ENCODE data around the gene TTLL5. TPM values are rescaled to one million over a fixed set of nuclear protein-coding genes. Genes with fewer than 3 reads are reported as not detected.

TTLL5 gene
- total and polyA plus RNA-seq, 2 of the 13 experiments (the other 11 are each of a cell fraction or from before 2014, with no cell fraction given), result 11.8 to 18.8 TPM

DNA sequence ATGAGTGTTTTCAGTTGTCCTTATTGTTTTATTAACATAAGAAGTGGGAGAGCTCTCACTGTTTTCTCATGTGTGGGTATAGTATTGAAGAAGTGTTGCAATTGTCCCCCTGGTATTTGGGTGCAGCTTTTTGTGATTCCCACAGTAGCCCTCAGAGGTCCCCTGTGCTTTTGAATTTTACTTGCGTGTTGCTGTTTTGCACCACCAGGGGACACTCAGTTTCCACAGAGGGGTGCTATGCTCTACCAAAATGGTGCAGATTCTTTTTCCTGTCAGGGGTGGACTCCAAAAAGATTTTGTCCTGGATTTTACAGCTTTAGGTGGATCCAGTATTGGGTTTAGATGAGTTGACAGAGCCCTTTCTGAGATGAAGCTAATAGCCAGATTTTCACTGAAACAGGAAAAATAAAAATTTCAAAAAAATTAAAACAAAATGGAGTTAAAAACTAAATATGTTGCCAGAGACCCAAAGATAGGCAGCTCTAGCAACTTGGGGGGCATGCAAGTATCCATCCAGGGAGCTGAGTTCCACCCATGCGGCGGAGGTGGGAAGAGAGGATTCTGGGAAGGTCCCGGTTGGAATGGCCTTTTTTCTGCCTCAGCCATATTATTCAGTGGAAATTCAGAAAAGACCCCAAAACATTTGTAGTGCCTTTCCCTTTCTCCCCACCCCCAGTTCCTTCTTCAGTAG is 50.2 kb downstream of the TTLL5 start:
- H3K9me3 ChIP-seq (ENCODE audit: low read length), result no peaks in the 10 kb centered on the region
- no peak for FAIRE-seq
- no peak overlapping the region for H3K4me3 ChIP-seq (replicated peaks in 1 of 3; ENCODE audit: insufficient read depth in 1 of 3, low read depth in 2 of 3, low read length in 3 of 3)
- ChIA-PET POLR2A (interaction anchor here (0.7 to 1.0 kb wide), 2 partner anchors 18 to 272 kb away, joined by 3 read pairs; no protein-coding TSS in a partner anchor), CTCF (ENCODE audit: low intra/inter-chr PET ratio, low total read pairs) (interaction anchor here (0.6 to 1.4 kb wide), 2 partner anchors 173 to 269 kb away, joined by 3 to 4 read pairs; no protein-coding TSS in a partner anchor)
- in situ Hi-C loops (cut with HindIII; ENCODE audit: extremely low pct_ligation_motif_present, low pct_unique_long_range_greater_than_20kb) (loop anchor here (5.0 to 25.0 kb wide), 2 partner anchors 271 to 676 kb away; partner anchors contain the start of genes ESRRB and TGFB3), intact Hi-C loops (cut with micrococcal nuclease; ENCODE audit: unreplicated experiment) (loop anchor here (1.0 to 10.0 kb wide), 4 partner anchors 81 to 271 kb away; no protein-coding TSS in a partner anchor)
- H3K4me2 ChIP-seq (ENCODE audit: low read depth, low read length), result peak overlapping the region; percentile 66
- DNase-seq (ENCODE audit: low spot score), result peak; percentile 47
- H4K20me1 ChIP-seq (ENCODE audit: insufficient read depth, low read length), result no peaks in the 10 kb centered on the region
- peak; percentile 67 for ATAC-seq
- H2AFZ ChIP-seq (ENCODE audit: low read length), result no peak overlapping the region
- WGBS (ENCODE audit: low lambda C conversion rate), result 75% methylated on average over 4 of the region's 4 CpGs
- peaks cover 0 to 4% of the 10 kb centered on the region in 2 experiments; a peak in 2 of 5 replicates for H3K36me3 ChIP-seq (replicated peaks in 1 of 2; ENCODE audit: control insufficient read depth in 1 of 2, insufficient read depth in 2 of 2, low read length in 2 of 2)
- no peaks in the 10 kb centered on the region for H3K27me3 ChIP-seq (ENCODE audit: control insufficient read depth in 1 of 2, insufficient read depth in 2 of 2, low read length in 2 of 2)
- H3K79me2 ChIP-seq (ENCODE audit: insufficient read depth, low read length), result no peaks in the 10 kb centered on the region
- H3K9ac ChIP-seq (ENCODE audit: insufficient read depth, low read depth, low read length), result no peak overlapping the region
- peaks cover 25% of the 10 kb centered on the region for H3K4me1 ChIP-seq (ENCODE audit: insufficient read depth, low read length)
- H3K27ac ChIP-seq (ENCODE audit: extremely low read length, insufficient read depth, low read length), result peak overlapping the region; percentile 70
- BruUV-seq (replicated peaks), result no TSS peak
- peak; percentile 74 for TF ChIP-seq STAG1 (CRISPR knock-in tag; IDR thresholded peaks at IDR 0.05)
- TF ChIP-seq NCOA5 (CRISPR knock-in tag; IDR thresholded peaks at IDR 0.05), result no peak
- no peak for TF ChIP-seq CHCHD3 (CRISPR knock-in tag; IDR thresholded peaks at IDR 0.05)
- 0 out of 2 replicates have a peak, but pooled peaks have one; percentile 52 for TF ChIP-seq ZNF543 (CRISPR knock-in tag; IDR thresholded peaks at IDR 0.05)
- no peak for TF ChIP-seq ATAD3A (CRISPR knock-in tag; IDR thresholded peaks at IDR 0.05)
- no peak for TF ChIP-seq SIN3A (IDR thresholded peaks at IDR 0.05; ENCODE audit: borderline replicate concordance, low read depth, low read length)
- TF ChIP-seq, protein P1, sequence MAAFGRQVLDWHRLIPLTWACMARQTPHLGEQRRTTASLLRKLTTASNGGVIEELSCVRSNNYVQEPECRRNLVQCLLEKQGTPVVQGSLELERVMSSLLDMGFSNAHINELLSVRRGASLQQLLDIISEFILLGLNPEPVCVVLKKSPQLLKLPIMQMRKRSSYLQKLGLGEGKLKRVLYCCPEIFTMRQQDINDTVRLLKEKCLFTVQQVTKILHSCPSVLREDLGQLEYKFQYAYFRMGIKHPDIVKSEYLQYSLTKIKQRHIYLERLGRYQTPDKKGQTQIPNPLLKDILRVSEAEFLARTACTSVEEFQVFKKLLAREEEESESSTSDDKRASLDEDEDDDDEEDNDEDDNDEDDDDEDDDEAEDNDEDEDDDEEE (CRISPR knock-in tag; IDR thresholded peaks at IDR 0.05), result no peak
- no peak for TF ChIP-seq RORA (CRISPR knock-in tag; IDR thresholded peaks at IDR 0.05)
- TF ChIP-seq ZBTB42 (CRISPR knock-in tag; IDR thresholded peaks at IDR 0.05), result no peak
- TF ChIP-seq ZNF337 (CRISPR knock-in tag; IDR thresholded peaks at IDR 0.05; ENCODE audit: borderline replicate concordance, low read depth), result no peak
- TF ChIP-seq ZFP62 (CRISPR knock-in tag; IDR thresholded peaks at IDR 0.05), result no peak
- TF ChIP-seq ZNF777 (CRISPR knock-in tag; IDR thresholded peaks at IDR 0.05), result peak; percentile 40; the same call in 1 of the 2 replicates
- TF ChIP-seq, protein P2, sequence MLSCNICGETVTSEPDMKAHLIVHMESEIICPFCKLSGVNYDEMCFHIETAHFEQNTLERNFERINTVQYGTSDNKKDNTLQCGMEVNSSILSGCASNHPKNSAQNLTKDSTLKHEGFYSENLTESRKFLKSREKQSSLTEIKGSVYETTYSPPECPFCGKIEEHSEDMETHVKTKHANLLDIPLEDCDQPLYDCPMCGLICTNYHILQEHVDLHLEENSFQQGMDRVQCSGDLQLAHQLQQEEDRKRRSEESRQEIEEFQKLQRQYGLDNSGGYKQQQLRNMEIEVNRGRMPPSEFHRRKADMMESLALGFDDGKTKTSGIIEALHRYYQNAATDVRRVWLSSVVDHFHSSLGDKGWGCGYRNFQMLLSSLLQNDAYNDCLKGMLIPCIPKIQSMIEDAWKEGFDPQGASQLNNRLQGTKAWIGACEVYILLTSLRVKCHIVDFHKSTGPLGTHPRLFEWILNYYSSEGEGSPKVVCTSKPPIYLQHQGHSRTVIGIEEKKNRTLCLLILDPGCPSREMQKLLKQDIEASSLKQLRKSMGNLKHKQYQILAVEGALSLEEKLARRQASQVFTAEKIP (CRISPR knock-in tag; IDR thresholded peaks at IDR 0.05; ENCODE audit: borderline replicate concordance), result no peak
- TF ChIP-seq SMC3 (IDR thresholded peaks at IDR 0.05; ENCODE audit: low read length), result peak; percentile 57
- TF ChIP-seq, protein P3, sequence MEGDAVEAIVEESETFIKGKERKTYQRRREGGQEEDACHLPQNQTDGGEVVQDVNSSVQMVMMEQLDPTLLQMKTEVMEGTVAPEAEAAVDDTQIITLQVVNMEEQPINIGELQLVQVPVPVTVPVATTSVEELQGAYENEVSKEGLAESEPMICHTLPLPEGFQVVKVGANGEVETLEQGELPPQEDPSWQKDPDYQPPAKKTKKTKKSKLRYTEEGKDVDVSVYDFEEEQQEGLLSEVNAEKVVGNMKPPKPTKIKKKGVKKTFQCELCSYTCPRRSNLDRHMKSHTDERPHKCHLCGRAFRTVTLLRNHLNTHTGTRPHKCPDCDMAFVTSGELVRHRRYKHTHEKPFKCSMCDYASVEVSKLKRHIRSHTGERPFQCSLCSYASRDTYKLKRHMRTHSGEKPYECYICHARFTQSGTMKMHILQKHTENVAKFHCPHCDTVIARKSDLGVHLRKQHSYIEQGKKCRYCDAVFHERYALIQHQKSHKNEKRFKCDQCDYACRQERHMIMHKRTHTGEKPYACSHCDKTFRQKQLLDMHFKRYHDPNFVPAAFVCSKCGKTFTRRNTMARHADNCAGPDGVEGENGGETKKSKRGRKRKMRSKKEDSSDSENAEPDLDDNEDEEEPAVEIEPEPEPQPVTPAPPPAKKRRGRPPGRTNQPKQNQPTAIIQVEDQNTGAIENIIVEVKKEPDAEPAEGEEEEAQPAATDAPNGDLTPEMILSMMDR (CRISPR knock-in tag; IDR thresholded peaks at IDR 0.05), result peak; percentile 61
- no peak for TF ChIP-seq MEIS1 (CRISPR knock-in tag; IDR thresholded peaks at IDR 0.05; ENCODE audit: borderline replicate concordance)
- no peak for TF ChIP-seq ISL2 (CRISPR knock-in tag; IDR thresholded peaks at IDR 0.05)
- TF ChIP-seq ARNTL (CRISPR knock-in tag; IDR thresholded peaks at IDR 0.05), result 0 out of 2 replicates have a peak, but pooled peaks have one; percentile 56
- TF ChIP-seq SALL2 (CRISPR knock-in tag; IDR thresholded peaks at IDR 0.05), result 0 out of 2 replicates have a peak, but pooled peaks have one; percentile 32
- no peak for TF ChIP-seq TAF15 (IDR thresholded peaks at IDR 0.05; ENCODE audit: low read depth, low read length, poor library complexity, severe bottlenecking)
- no peak for TF ChIP-seq TAF1 (CRISPR knock-in tag; IDR thresholded peaks at IDR 0.05)
- no peak for TF ChIP-seq KLF11 (CRISPR knock-in tag; IDR thresholded peaks at IDR 0.05)
